LNCAP (cell line): Measurements from ENCODE around the gene METRNL.

Experiments
- CTCF ChIP-seq: fragments of 450-650 bp; IDR thresholded peaks from 2 replicates; pipeline ENCODE4 v1.5.1; 2017; ENCODE audit warnings: mild to moderate bottlenecking

METRNL gene

GRCh38 chr17:83050651-83051395 is 28.6 kb upstream of the METRNL start:
- TF ChIP-seq CTCF: no peak

DNA sequence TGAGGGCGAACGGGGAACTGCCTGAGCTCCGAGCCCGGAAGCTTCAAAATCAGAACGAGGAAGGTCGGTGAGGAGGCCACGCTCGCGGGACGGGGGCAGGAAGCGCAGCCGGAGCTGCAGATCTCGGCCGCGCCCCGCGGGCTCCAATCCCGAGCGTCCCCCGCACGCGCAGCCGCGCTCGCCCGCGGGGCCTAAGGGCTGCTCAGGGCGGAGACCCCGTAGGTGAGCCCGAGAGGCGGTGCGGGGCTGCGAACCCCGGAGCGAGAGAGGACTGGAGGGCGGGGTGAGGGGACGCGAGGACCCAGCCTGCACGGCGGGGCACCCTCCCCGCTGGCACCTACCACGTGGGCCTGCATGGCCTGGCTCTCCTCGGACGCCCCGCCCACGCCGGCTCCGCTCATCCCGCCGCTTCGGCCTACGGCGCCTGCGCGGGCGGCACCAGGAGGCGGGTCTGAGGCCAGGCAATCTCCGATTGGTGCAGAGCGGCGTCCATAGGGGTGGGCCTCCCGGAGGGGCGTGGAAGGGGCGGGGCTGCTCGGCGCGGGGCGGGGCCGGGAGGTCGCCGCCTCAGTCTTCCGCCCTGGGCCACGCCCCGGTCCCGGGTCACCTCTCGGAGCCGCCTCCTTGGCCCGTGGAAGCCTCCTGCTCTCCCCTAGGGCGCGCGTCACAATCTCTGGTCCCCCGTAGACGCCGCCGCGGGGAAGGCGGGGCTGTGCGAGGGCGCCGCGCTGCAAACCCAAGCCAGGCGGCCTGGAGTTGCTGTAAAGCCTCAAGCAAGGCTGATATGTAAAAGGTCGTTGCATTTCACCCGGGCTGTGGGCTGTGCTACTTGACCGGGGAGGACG is 27.8 kb upstream of the METRNL start:
- TF ChIP-seq CTCF: no peak

DNA sequence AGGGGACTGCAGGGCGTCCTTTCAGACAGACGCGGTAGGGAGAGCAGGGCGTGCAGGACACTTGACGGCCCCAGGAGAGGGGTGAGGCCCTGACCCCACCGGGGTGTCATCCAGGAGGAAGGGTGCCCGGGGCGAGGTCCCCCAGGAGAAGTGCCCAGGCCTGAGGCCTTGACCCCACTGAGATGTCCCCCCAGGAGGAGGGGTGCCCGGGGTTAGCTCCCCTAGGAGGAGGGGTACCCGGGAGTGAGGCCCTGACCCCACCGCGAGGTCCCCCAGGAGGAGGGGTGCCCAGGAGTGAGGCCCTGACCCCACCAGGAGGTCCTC is 27.2 kb upstream of the METRNL start:
- TF ChIP-seq CTCF: no peak

DNA sequence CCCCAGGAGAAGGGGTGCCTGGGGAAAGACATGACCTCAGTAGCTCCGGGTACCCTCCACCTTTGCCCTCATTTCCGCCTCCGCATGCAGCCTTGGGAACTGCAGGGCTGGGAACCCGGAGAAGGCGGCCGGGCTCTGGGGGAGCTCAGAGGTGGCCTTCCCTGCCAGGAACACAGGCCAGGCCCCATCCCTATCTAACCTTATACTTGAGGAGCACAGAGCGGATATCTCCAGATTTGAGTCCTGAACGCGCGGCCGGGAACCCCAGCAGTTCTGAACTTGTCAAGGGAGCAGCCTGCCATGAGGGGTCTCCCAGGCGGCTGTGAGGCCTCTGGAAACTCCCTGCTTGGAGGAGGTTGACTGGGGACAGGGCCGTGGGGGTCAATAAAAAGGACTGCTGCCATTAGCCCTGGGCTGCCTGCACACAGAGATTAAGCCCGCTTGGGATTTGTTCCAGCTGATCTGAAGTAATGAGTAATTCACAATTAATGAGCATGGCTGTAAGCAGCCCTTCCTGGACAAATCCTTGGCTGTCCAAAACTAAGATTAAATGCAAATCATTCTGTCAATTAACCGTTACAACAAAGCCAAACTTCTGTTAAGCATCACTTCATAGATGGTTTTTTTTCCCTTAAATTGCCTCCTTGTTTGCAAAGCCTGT is 26.3 kb upstream of the METRNL start:
- no peak for TF ChIP-seq CTCF

DNA sequence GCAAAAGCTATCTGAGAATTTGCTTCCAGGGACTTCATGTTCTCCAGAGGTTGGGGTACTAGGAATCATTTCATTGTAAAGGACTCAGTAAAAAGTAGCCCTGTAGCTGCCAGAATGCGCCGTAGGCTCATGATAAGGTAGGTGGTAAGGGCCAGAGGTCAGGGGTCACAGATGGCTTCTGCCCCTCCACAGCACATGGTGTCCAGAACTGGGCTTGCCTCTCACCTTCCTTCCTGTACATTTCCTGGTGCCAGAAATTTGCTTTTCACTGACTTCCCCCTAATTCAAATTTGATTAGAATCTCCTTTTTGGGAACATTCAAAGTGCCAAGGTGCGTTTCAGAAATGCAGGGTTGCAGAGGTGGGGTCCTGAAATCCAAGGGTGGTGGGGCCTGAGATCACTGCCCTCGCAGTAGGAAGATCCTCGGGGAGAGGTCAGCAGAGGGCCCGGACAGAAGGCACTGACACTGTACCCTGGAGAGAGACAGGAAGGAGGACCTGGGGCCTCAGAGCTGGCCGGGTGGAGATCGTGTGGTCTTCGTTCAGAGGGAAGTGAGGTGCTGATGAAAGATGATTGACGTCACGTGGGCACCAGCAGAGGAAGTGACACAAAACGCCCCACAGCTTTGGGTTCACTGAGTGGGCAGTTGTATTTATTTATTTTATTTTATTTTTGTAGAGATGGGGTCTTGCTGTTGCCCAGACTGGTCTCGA is 25.5 kb upstream of the METRNL start:
- TF ChIP-seq CTCF: no peak

DNA sequence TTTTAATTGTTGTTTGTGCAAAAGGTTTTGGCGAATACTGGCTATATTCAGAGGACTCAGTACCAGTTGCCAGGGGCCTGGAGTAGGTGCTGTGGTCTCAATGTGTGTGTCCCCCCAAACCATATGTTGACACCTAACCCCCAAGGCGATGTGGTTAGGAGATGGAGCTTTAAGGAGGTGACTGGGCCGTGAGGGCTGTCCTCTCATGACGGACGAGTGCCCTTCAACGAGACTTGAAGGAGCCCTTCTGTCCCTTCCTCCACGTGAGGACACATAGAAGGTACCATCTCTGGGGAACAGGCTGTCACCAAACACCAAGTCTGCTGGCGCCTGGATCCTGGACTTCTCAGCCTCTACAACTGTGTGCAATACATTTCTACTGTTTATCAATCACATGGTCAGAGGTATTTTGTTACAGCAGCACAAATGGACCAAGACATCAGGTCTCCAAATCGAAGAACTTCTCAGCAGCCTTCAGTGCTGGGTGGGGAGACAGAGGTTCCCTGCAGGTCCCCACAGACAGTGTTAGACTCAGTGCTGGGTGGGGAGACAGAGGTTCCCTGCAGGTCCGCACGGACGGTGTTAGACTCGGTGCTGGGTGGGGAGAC is 24.8 kb upstream of the METRNL start:
- no peak for TF ChIP-seq CTCF
